PC-9 (cell line): ENCODE results near the gene PJVK.

Experiments used
- CTCF ChIP-seq: fragments of 200-600 bp; sonication (generic); conservative IDR thresholded peaks from 2 replicates; pipeline ENCODE4 v1.6.1; 2017; ENCODE audit warnings: mixed run types, antibody characterized with exemption, mild to moderate bottlenecking, moderate library complexity
- EZH2 ChIP-seq: fragments of 200-600 bp; sonication (generic); IDR thresholded peaks from 2 replicates; pipeline ENCODE4 v1.8.0; 2017; ENCODE audit warnings: antibody characterized with exemption, low read depth

- TF ChIP-seq CTCF (peak; percentile 99), EZH2 (no peak)
Measured at GRCh38 chr2:178414266-178415247, 36.6 kb upstream of the PJVK start.
